IMR-90 (cell line): ENCODE results near the gene OR1K1. TPM values are rescaled to one million over a fixed set of nuclear protein-coding genes. Genes with fewer than 3 reads are reported as not detected.

Source experiments
- ATAC-seq: fragments of 200-7000 bp; cut with Tn5 transposase; 2 replicates; pipeline ENCODE4 v1.9.1; 2020; ENCODE audit warnings: low read depth, mild to moderate bottlenecking, moderate library complexity
- BruUV-seq: library from RNA; stranded (reverse); fragments of 400-500 nt; replicated peaks from 2 replicates; lab custom pipeline; 2021; lab: Mats Ljungman, UMichigan
- CTCF ChIA-PET: fragments of 300-600 bp; formaldehyde crosslinking; extraction: SDS; loops from one replicate; lab custom pipeline; 2021; ENCODE audit warnings: antibody characterized with exemption; lab: Yijun Ruan, JAX
- POLR2A ChIA-PET: fragments of 300-600 bp; sonication (Branson Sonifier 250); formaldehyde crosslinking; loops from one replicate; lab custom pipeline; 2022; ENCODE audit warnings: antibody characterized with exemption; ENCODE audit not compliant: unreplicated experiment; lab: Charles Lee
- DNase-seq: peaks from one replicate; pipeline ENCODE4 v3.0.0; 2013
- H2AFZ ChIP-seq: replicated peaks from 2 replicates; pipeline ENCODE3; 2013; ENCODE audit warnings: low read length, mild to moderate bottlenecking; ENCODE audit not compliant: poor library complexity
- H2AK5ac ChIP-seq: 2 replicates; pipeline ENCODE4 v1.6.1; 2013; ENCODE audit warnings: low read depth, low read length, inconsistent platforms
- H2AK9ac ChIP-seq: replicated peaks from 2 replicates; pipeline ENCODE3; 2013; ENCODE audit warnings: mild to moderate bottlenecking, low read depth, low read length, moderate library complexity; ENCODE audit not compliant: poor library complexity
- H2BK120ac ChIP-seq: 2 replicates; pipeline ENCODE4 v1.6.1; 2013; ENCODE audit warnings: low read depth, low read length, inconsistent platforms
- H2BK15ac ChIP-seq: 3 replicates; pipeline ENCODE4 v1.6.1; 2013; ENCODE audit warnings: low read depth, low read length, inconsistent platforms
- H2BK20ac ChIP-seq: 2 replicates; pipeline ENCODE4 v1.6.1; 2013; ENCODE audit warnings: low read depth, mild to moderate bottlenecking, inconsistent platforms, low read length, moderate library complexity
- H2BK5ac ChIP-seq: 2 replicates; pipeline ENCODE4 v1.6.1; 2013; ENCODE audit warnings: mild to moderate bottlenecking, low read depth, low read length, inconsistent platforms; ENCODE audit not compliant: poor library complexity, severe bottlenecking
- H3K14ac ChIP-seq: replicated peaks from 2 replicates; pipeline ENCODE4 v1.6.1; 2013; ENCODE audit warnings: low read depth, low read length, inconsistent platforms
- H3K18ac ChIP-seq: 2 replicates; pipeline ENCODE4 v1.6.1; 2013; ENCODE audit warnings: low read depth, low read length, control low read depth
- H3K23ac ChIP-seq: 2 replicates; pipeline ENCODE4 v1.6.1; 2013; ENCODE audit warnings: low read depth, low read length, inconsistent platforms
- H3K27ac ChIP-seq: 2 replicates; pipeline ENCODE4 v1.5.1; 2013; ENCODE audit warnings: mild to moderate bottlenecking, control low read depth, low read length; ENCODE audit not compliant: insufficient read depth
- H3K27me3 ChIP-seq: 2 replicates; pipeline ENCODE4 v1.6.1; 2013; ENCODE audit warnings: low read length; ENCODE audit not compliant: control insufficient read depth, insufficient read depth
- H3K36me3 ChIP-seq: 2 replicates; pipeline ENCODE4 v1.6.1; 2013; ENCODE audit warnings: low read length, mixed read lengths; ENCODE audit not compliant: control insufficient read depth, insufficient read depth
- H3K4ac ChIP-seq: 2 replicates; pipeline ENCODE4 v1.6.1; 2013; ENCODE audit warnings: low read depth, low read length, inconsistent platforms
- H3K4me1 ChIP-seq: 2 replicates; pipeline ENCODE4 v1.6.1; 2013; ENCODE audit warnings: low read length, mixed read lengths; ENCODE audit not compliant: control insufficient read depth, insufficient read depth
- H3K4me2 ChIP-seq: 2 replicates; pipeline ENCODE4 v1.6.1; 2013; ENCODE audit warnings: low read depth, mild to moderate bottlenecking, control low read depth, low read length, moderate library complexity
- H3K4me3 ChIP-seq: 2 replicates; pipeline ENCODE4 v1.5.1; 2013; ENCODE audit warnings: low read depth, mild to moderate bottlenecking, control low read depth, low read length, moderate library complexity; ENCODE audit not compliant: insufficient read depth
- H3K56ac ChIP-seq: 2 replicates; pipeline ENCODE4 v1.6.1; 2013; ENCODE audit warnings: low read length, inconsistent platforms; ENCODE audit not compliant: insufficient read depth; ENCODE audit errors: extremely low read depth
- H3K79me1 ChIP-seq, 2 experiments: 2 replicates each; pipeline ENCODE4 v1.6.1; 2013; ENCODE audit warnings: low read length in 2 of 2, inconsistent platforms in 1 of 2, low read depth in 1 of 2
- H3K9ac ChIP-seq: 2 replicates; pipeline ENCODE4 v1.6.1; 2013; ENCODE audit warnings: low read depth, low read length, control low read depth
- H3K9me1 ChIP-seq: 2 replicates; pipeline ENCODE4 v1.6.1; 2013; ENCODE audit warnings: low read length, inconsistent platforms; ENCODE audit not compliant: insufficient read depth
- H3K9me3 ChIP-seq: 2 replicates; pipeline ENCODE4 v1.6.1; 2013; ENCODE audit warnings: low read length; ENCODE audit not compliant: control insufficient read depth, insufficient read depth
- H4K20me1 ChIP-seq: 2 replicates; pipeline ENCODE4 v1.6.1; 2013; ENCODE audit warnings: low read length, inconsistent platforms; ENCODE audit not compliant: insufficient read depth
- H4K5ac ChIP-seq: 2 replicates; pipeline ENCODE4 v1.6.1; 2013; ENCODE audit warnings: mild to moderate bottlenecking, low read depth, low read length, control low read depth
- H4K8ac ChIP-seq, 2 experiments: 2 replicates each; pipeline ENCODE4 v1.6.1; 2013; ENCODE audit warnings: low read depth in 2 of 2, low read length in 2 of 2, control low read depth in 1 of 2, inconsistent platforms in 1 of 2
- H4K91ac ChIP-seq: 2 replicates; pipeline ENCODE4 v1.6.1; 2013; ENCODE audit warnings: low read depth, low read length, inconsistent platforms; ENCODE audit not compliant: insufficient read depth
- CEBPB ChIP-seq: IDR thresholded peaks from 2 replicates; pipeline ENCODE4 v1.6.1; 2012; ENCODE audit warnings: low read depth, low read length, improper control_type of control experiment
- CHD1 ChIP-seq: IDR thresholded peaks from 2 replicates; pipeline ENCODE4 v1.6.1; 2012; ENCODE audit warnings: low read depth, low read length, improper control_type of control experiment
- ELK1 ChIP-seq: fragments of 150-350 bp; IDR thresholded peaks from 2 replicates; pipeline ENCODE4 v1.6.1; 2016; ENCODE audit warnings: low read depth, mild to moderate bottlenecking, low read length, moderate library complexity, borderline replicate concordance
- MAFK ChIP-seq: IDR thresholded peaks from 2 replicates; pipeline ENCODE4 v1.6.1; 2012; ENCODE audit warnings: low read depth, low read length, improper control_type of control experiment
- MAZ ChIP-seq: IDR thresholded peaks from 2 replicates; pipeline ENCODE4 v1.6.1; 2012; ENCODE audit warnings: low read depth, mild to moderate bottlenecking, low read length, improper control_type of control experiment, moderate library complexity, borderline replicate concordance
- RAD21 ChIP-seq: IDR thresholded peaks from 2 replicates; pipeline ENCODE4 v1.6.1; 2012; ENCODE audit warnings: low read length, improper control_type of control experiment
- RFX5 ChIP-seq: IDR thresholded peaks from 2 replicates; pipeline ENCODE4 v1.8.0; 2012; ENCODE audit warnings: low read depth, mild to moderate bottlenecking, low read length, moderate library complexity
- SMC3 ChIP-seq: fragments of 150-350 bp; IDR thresholded peaks from 2 replicates; pipeline ENCODE4 v1.6.1; 2016; ENCODE audit warnings: low read depth, mild to moderate bottlenecking, antibody characterized with exemption, low read length, moderate library complexity
- WGBS, 2 experiments: methylation state at CpG; one replicate each; pipeline versions ENCODE4 v1.1.5 to v1.1.7; 2013; ENCODE audit warnings: missing lambda C conversion rate in 2 of 2; ENCODE audit not compliant: insufficient read length in 1 of 2; ENCODE audit errors: extremely low coverage in 2 of 2; 5-methylcytosine and 5-hydroxymethylcytosine counted together
- dilution Hi-C: fragments of 300-500 bp; cut with HindIII; formaldehyde crosslinking; loops from one replicate; pipeline ENCODE4 v1.14.3; 2018; ENCODE audit warnings: low sequenced_read_pairs; ENCODE audit not compliant: unreplicated experiment
- in situ Hi-C: fragments of 300-500 bp; cut with MboI; formaldehyde crosslinking; loops from 3 replicates; pipeline ENCODE4 v1.14.3; 2019; ENCODE audit warnings: low sequenced_read_pairs, inconsistent platforms, mixed read lengths
- intact Hi-C: fragments of 100-400 bp; cut with micrococcal nuclease; formaldehyde crosslinking; loops from 2 replicates; pipeline ENCODE4 v1.10.0; 2022
- polyA plus RNA-seq, 3 experiments: library from polyadenylated mRNA; depleted of rRNA; stranded (reverse); fragments of >200 nt; gene quantifications; 2 replicates each; pipeline ENCODE4 v1.2.3, GENCODE V29; 2012; ENCODE audit warnings: low replicate concordance in 1 of 3
- total RNA-seq: library from RNA; depleted of rRNA; stranded (reverse); fragments of >200 nt; gene quantifications from 2 replicates; pipeline ENCODE4 v1.2.3, GENCODE V29; 2012

OR1K1 gene
- total and polyA plus RNA-seq, 2 of the 4 experiments (the other 2 are of a cell fraction) = not detected

DNA sequence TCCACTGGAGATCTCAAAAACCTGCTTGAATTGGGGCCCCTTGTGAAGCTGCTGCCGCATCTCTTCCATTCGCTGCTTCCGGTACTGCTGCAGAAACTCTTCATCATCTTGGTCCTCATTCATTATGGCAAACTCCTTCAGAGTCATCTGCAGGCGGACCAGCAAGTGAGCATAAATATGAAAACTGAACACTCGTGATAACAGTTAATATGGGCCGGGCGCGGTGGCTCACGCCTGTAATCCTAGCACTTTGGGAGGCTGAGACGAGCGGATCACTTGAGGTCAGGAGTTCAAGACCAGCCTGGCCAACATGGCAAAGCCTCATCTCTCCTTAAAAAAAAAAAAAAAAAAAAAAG lies 20.5 kb downstream of the OR1K1 start:
- no peak overlapping the region for H4K91ac ChIP-seq
- TF ChIP-seq RFX5 (no peak), ELK1 (no peak), RAD21 (no peak), CHD1 (no peak), MAFK (no peak), MAZ (no peak), CEBPB (no peak), SMC3 (no peak)
- peak overlapping the region; percentile 57; the same call in 1 of the 2 replicates for H3K56ac ChIP-seq
- intact Hi-C loops = no loop called here
- no peak overlapping the region; the same call in 1 of the 2 replicates for H3K14ac ChIP-seq
- peaks cover 22 to 44% of the 10 kb centered on the region in 2 experiments for H3K79me1 ChIP-seq
- H4K5ac ChIP-seq = no peak overlapping the region
- no CpG with 5 or more reads among the region's 11 CpGs for WGBS, 2 experiments
- H2AK9ac ChIP-seq = no peak overlapping the region
- no peak overlapping the region; the same call in 1 of the 2 replicates for H3K4me2 ChIP-seq
- H3K4ac ChIP-seq = peak overlapping the region; percentile 82
- peak overlapping the region; percentile 8 for H2AFZ ChIP-seq
- H3K9me3 ChIP-seq = no peaks in the 10 kb centered on the region
- H2AK5ac ChIP-seq = peak overlapping the region; percentile 70; the same call in 1 of the 2 replicates
- H3K36me3 ChIP-seq = peaks cover 33% of the 10 kb centered on the region
- CTCF ChIA-PET = no interaction called here
- H4K8ac ChIP-seq = peak overlapping the region in 1 of 2 experiments; percentile 75; a peak in 1 of 4 replicates
- no TSS peak for BruUV-seq
- DNase-seq = no peak
- dilution Hi-C loops = no loop called here
- H3K4me1 ChIP-seq = peaks cover 10% of the 10 kb centered on the region
- H4K20me1 ChIP-seq = no peaks in the 10 kb centered on the region
- no peak overlapping the region for H3K4me3 ChIP-seq
- POLR2A ChIA-PET = no interaction called here
- ATAC-seq = no peak
- H3K27ac ChIP-seq = peak overlapping the region; percentile 60; the same call in 1 of the 2 replicates
- H3K27me3 ChIP-seq = no peaks in the 10 kb centered on the region
- in situ Hi-C loops = no loop called here
- no peak overlapping the region for H3K23ac ChIP-seq
- H3K18ac ChIP-seq = no peak overlapping the region; the same call in 1 of the 2 replicates
- no peak overlapping the region for H2BK5ac ChIP-seq
- H2BK20ac ChIP-seq = peak overlapping the region; percentile 52
- peak overlapping the region; percentile 84 for H2BK120ac ChIP-seq
- peak overlapping the region; percentile 57; the same call in 1 of the 3 replicates for H2BK15ac ChIP-seq
- no peak overlapping the region for H3K9ac ChIP-seq
- peaks cover 14% of the 10 kb centered on the region for H3K9me1 ChIP-seq
